ENCODE results near the gene HIKESHI. TPM values are rescaled to one million over a fixed set of nuclear protein-coding genes. Genes with fewer than 3 reads are reported as not detected.

HIKESHI gene
- total RNA-seq, 4 donors from 2014 or later, result 33.0 to 58.4 (median 43.1) TPM

DNA sequence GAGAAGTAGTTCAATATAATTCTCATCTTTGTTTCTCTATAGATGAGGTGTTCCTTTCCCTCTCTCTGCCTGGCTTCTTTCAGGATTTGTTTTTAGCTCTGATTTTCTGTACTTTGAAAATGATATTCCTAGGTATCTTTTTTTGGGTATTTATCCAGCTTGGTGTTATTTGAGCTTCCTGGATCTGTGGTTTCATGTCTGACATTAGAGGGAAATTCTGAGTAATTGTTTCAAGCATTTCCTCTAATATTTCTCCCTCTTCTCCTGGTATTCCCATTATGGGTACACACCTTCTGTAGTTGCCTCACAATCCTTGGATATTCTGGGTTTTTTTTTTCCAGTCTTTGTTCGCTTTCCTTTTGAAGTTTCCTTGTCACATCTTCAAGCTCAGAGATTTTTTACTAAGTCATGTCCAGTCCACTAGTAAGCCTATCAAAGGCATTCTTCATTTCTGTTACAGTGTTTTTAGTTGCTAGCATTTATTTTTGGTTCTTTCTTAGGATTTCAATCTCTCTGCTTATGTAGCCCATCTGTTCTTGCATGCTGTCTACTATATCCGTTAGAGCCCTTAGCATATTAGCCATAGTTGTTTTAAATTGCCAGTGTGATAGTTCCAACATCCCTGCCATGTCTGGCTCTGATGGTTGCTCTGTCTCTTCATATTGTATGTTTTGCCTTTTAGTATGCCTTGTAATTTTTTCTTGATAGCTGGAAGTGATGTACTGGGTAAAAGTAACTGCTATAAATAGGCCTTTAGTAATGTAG is 78.4 kb downstream of the HIKESHI start:
- TF ChIP-seq, protein P1, sequence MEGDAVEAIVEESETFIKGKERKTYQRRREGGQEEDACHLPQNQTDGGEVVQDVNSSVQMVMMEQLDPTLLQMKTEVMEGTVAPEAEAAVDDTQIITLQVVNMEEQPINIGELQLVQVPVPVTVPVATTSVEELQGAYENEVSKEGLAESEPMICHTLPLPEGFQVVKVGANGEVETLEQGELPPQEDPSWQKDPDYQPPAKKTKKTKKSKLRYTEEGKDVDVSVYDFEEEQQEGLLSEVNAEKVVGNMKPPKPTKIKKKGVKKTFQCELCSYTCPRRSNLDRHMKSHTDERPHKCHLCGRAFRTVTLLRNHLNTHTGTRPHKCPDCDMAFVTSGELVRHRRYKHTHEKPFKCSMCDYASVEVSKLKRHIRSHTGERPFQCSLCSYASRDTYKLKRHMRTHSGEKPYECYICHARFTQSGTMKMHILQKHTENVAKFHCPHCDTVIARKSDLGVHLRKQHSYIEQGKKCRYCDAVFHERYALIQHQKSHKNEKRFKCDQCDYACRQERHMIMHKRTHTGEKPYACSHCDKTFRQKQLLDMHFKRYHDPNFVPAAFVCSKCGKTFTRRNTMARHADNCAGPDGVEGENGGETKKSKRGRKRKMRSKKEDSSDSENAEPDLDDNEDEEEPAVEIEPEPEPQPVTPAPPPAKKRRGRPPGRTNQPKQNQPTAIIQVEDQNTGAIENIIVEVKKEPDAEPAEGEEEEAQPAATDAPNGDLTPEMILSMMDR (IDR thresholded peaks at IDR 0.05; ENCODE audit: low read depth), result no peak

DNA sequence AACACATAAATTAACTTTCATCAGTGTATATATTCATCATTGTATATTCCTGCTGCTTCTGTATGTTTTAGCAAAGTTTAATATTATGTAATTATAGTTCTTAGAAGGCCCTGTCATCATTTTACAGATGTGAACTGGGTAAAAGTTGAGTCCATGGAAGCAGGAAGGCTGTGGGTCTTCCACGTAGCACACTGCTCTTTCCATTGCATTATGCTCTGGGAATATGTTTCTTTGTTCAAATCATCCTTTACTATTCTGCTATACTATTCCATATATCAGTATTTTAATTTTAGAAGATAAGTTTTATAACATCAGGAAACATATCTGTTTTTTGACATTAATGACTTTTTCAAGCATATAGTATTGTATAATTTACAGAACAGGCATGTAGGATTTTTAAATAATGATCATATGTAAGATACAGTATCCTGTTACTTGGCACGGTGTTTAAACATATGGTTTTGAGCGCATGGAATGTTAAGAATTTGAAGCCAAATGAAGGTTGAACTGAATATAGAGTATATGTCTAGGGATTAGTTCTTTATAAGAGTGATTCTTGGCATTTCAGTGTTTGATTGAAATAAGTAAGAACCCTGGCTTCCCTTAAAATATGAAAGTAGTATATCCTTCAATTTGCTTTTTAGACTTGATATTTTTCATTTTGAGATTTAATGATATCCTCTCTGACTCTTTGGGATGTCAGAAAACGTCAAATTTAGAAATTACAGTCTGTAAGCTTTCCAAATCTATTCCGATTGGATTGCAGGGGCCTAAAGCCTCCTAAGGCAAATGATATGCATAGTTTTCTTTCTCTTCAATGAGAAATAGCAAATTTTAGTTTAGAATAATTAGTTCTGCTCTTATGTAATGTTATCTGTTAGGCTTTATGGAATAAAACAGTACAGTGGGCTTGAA is 81.3 kb downstream of the HIKESHI start:
- TF ChIP-seq, protein P1 (IDR thresholded peaks at IDR 0.05; ENCODE audit: low read depth), result no peak

DNA sequence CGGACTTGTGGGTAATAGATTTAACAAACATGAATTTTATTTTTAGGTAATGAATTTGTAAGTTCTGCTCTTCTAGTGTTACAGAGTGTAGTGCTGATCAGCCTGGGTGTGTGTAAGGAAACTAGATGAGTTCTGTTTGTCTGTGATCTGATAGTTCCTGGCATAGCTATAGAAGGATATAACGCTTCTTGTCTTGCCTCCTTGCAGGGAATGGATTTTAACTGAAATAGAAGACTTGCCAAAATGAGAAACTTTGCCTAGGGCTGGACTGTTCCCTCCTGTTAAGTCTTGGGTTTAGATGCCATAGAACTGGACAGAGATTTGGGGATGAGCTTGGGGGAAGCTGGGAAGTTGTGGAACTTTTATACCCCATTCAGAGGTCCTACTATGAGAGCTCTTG is 84.2 kb downstream of the HIKESHI start:
- TF ChIP-seq, protein P1 (IDR thresholded peaks at IDR 0.05; ENCODE audit: low read depth), result no peak

DNA sequence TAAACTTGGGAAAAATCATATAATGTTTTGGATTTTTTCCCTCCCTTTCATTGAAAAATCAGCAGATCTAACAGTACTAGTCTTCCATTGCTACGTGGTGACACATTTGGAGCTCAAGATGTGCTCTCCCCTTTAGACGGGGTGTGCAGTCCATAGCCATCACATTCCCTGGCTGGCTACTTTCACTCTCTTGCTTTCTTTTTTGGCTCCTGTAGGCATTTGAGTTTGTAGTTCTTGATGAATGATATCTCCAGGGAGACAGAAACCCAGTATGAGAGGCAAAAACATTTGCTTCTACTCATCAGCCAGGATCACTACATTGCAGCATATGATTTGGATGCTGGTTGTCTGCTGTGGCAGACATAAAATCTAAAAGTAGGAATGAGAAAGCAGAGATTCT is 84.7 kb downstream of the HIKESHI start:
- TF ChIP-seq, protein P1 (IDR thresholded peaks at IDR 0.05; ENCODE audit: low read depth), result no peak

DNA sequence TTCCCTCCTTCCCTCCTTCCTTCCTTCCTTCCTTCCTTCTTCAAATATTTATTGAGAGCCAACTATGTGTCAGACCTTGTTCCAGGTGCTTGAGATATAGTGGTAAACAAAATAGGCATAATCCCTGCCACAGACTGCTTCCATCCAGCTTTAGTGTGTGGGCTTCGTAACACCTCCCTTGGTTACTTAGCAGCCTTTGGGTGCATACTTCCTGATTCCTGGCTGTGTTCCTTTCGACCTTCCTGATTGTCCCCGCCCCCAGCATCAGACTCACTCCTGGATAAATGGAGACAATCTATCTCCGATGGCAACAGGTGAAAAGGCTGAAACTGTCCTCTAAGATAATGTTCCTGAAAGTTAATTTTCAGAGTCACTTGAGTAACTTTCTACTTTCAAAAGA is 86.2 kb downstream of the HIKESHI start:
- TF ChIP-seq, protein P1 (IDR thresholded peaks at IDR 0.05; ENCODE audit: low read depth), result no peak

DNA sequence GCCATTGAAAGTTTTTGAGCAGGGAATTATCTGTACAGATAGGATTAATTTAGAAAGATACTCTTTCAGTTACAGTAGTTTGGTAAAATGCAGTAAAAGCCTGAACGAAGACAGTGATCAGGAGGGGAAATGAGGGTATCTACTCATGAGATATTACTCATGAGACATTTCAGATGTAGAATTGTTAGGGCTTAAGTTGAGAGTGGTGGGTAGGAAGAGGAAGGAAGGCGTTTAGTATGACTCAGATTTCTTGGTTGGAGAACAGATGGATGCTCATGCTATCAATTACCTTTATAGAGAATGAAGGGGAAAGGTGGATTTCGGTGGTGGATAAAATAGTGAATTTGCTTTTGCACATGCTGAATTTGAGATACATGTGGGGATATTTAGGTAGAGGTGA is 88.4 kb downstream of the HIKESHI start:
- TF ChIP-seq, protein P1 (IDR thresholded peaks at IDR 0.05; ENCODE audit: low read depth), result no peak

DNA sequence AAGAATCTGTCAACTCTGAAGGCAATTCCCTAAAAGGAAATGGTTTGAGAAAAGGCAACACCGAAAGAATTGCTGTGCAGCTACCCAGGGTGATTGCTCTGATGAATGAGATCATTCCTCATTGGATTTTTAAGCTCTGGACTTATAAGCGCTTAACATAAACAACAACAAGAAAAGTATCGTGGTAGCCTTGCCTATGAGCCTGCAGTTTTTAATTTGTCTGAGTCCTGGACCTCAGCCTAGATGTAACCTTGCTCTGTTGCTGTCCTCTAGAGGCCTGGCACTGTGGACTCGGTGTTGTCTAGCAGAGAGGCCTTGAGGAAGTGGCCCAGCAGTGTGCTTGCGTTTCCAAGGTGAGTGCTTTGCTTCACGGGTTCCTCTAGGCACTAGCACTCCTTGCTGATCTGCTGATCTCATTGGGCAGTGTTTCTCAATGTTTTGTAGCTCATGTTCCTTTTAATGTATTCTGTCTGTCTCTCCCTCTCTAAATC is 93.1 kb downstream of the HIKESHI start:
- TF ChIP-seq, protein P1 (IDR thresholded peaks at IDR 0.05; ENCODE audit: low read depth), result no peak

Data from subcutaneous adipose tissue (tissue), 4 donors.